ENCODE data around the gene STAG3.

STAG3 gene

GRCh38 chr7:100154651-100155491, 22.8 kb upstream of the STAG3 start:
- DNase-seq (ENCODE audit: low read depth): no peak

- DNase-seq (ENCODE audit: low read depth): no peak
Measured at GRCh38 chr7:100155553-100156317, 22.0 kb upstream of the STAG3 start.

DNA sequence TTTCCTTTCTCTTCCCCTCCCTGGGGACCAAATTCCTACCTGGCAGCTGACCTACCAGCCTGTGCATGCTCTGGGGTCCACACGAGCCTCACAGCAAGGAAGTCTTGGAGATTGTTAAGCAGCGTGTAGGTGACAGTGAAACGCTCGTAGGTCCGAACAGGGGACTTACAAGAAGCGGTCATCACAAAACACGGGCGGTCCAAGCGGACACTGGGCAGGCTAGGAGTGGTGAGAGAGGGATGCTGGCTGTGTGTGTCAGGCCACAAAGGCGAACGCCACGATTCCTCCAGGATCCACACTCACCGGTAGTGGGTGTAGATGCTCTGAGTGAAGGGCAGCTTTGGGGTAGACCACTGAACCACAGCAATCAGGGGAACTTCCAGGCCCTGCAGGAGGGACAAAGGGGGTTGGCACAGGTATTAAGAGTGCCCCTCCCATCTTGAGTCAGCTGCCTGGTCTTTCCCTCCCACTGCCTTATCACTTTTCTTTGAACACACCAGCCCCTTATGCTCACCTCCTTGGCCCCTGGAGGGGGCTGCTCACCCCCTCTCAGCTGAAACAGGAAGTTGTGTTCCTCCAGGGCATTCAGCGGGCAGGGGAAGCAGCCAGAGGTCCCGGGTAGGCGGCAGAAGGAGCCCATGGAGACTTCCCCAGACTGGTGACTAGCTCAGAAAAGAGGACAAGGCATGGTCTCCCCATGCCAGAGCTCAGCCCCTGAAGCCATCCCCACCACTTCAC, 21.2 kb upstream of the STAG3 start:
- no peak for DNase-seq (ENCODE audit: low read depth)

DNA sequence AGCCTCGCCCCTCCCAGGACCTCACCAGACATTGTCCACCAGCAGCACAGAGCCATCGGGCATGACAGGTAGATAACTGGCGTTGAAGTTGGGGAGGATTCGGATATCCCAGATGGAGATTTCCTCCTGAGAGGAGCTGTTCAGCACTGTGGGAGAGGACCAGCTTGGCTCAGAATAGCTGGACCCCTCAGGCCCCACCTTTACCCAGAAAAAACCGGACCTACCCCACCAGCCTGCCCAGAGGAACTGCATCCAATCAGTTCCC, 20.7 kb upstream of the STAG3 start:
- no peak for DNase-seq (ENCODE audit: low read depth)

DNA sequence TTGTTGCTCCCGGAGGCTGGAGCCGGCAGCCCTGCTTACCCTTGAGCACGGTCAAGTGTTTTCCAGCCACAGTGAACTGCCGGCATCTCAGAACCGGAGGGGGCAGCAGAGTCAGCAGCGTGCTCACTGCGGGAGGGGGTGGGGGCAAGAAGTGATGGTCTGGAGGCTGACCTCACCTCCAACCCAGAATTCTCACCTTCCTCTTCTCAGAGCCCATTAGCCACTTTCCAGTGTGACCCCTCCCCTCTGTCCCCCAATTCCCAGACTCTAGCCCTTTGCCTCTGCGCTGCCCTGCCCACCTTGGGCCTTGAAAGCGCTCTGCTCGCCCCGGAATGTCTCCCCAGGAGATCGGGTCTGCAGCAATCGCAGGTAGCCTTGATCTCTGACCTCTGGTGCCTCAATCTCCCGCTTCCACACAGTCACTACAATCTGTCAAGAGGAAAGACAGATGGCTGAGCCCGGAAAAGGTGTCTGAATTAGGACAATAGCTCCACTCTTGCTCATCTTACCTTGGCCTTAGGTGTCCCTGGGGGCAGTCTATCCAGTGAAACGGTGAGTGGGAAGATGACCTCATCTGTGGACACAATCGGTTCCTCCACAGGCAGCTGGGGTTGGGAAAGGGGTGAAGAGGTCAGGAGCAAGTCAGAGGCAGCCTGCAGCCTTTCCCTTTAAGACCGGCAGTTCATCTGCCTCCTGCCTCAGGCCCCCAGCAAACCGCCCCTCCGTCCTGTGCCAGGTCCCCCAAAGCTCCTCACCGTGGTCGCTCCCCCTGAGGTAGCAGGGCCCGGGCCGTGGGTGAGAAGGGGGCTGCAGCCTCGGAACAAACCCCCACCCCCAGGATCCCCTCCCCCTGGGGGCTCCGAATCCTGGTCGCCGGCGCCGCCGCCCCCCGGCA, 20.1 kb upstream of the STAG3 start:
- no peak for DNase-seq (ENCODE audit: low read depth)

GRCh38 chr7:100158229-100159098, 19.3 kb upstream of the STAG3 start, which contains the start of gene TRAPPC14:
Gene TRAPPC14, minus strand, starts transcription at chr7:100158723. Its CDS starts 224 bp downstream, at chr7:100158499.
- no peak for DNase-seq (ENCODE audit: low read depth)

- no peak for DNase-seq (ENCODE audit: low read depth)
Measured at GRCh38 chr7:100159099-100159623, 18.6 kb upstream of the STAG3 start.

DNA sequence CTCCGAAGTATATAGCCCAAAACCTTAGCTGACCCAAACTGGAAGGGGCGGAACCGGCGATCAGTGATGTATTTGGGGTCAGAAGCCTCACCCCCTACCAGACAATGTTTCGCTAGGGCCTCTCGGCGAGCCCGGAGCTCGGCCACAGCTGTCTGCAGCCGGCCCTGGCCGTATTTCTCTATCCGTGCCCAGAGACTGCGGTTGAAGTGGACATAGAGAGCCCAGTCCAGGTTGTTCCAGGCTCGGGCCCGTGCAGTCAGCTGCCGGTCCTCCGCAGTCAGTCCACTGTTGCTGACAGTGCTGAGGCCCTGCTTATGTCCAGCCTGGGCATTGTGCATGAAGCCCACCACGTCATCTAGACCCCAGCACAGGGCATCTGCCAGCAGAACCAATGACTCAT, 17.7 kb upstream of the STAG3 start:
- no peak for DNase-seq (ENCODE audit: low read depth)

DNA sequence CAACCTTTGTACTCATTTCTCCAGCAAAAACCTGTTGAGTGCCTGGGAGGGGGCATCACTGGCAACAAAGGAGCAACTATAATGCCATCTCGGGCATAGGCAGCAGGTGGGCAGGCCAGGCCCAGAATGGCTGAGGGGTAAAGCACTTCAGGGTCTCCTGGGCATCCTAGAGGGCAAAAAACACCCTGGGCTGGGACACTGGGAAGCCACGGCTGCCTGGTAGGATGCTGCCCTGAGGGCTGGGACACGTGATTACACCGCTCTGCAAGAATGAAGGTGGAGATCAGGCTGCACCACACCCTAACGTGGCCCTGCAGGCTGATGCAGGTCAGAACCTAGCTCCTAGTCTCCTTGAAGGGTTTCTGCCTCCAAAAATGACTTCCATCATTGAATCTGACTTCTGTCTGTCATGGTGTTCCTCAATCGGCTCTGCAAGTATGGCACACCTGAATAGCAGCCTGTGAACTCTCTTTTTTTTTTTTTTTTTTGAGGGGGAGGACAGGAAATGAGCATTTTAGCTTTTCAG, 14.6 kb upstream of the STAG3 start:
- no peak for DNase-seq (ENCODE audit: low read depth)

- no peak for DNase-seq (ENCODE audit: low read depth)
Measured at GRCh38 chr7:100163871-100164270, 13.8 kb upstream of the STAG3 start.

- DNase-seq (ENCODE audit: low read depth): no peak
Measured at GRCh38 chr7:100166317-100166940, 11.3 kb upstream of the STAG3 start.

- DNase-seq (ENCODE audit: low read depth): no peak
Measured at GRCh38 chr7:100166970-100167911, 10.5 kb upstream of the STAG3 start.

- DNase-seq (ENCODE audit: low read depth): no peak
Measured at GRCh38 chr7:100167912-100168323, 9.8 kb upstream of the STAG3 start.

- no peak for DNase-seq (ENCODE audit: low read depth)
Measured at GRCh38 chr7:100169147-100169850, 8.4 kb upstream of the STAG3 start.

GRCh38 chr7:100170101-100170897, 7.4 kb upstream of the STAG3 start:
- no peak for DNase-seq (ENCODE audit: low read depth)

- no peak for DNase-seq (ENCODE audit: low read depth)
Measured at GRCh38 chr7:100171087-100171681, 6.5 kb upstream of the STAG3 start.

GRCh38 chr7:100171840-100172239, 5.9 kb upstream of the STAG3 start:
- DNase-seq (ENCODE audit: low read depth): no peak
